OCI-LY1 (cell line): ENCODE results near the gene HOXA9.

Experiments
- H2AFZ ChIP-seq: fragments of 200-600 bp; sonication (generic), shearing (Covaris generic); 2 replicates; pipeline ENCODE4 v1.6.0; 2014; ENCODE audit warnings: antibody characterized with exemption, mild to moderate bottlenecking, low read length
- H3F3A ChIP-seq: fragments of 200-600 bp; sonication (generic), shearing (Covaris generic); 2 replicates; pipeline ENCODE4 v1.6.0; 2014; ENCODE audit warnings: mild to moderate bottlenecking, antibody characterized with exemption, low read length, moderate library complexity; ENCODE audit not compliant: insufficient read depth
- H3K27ac ChIP-seq: fragments of 200-600 bp; sonication (generic); 2 replicates; pipeline ENCODE4 v1.5.1; 2014; ENCODE audit warnings: low read length, mixed run types, mild to moderate bottlenecking, low read depth; ENCODE audit not compliant: poor library complexity, severe bottlenecking
- H3K27me3 ChIP-seq: fragments of 200-600 bp; sonication (generic); 2 replicates; pipeline ENCODE4 v1.6.0; 2014; ENCODE audit warnings: antibody characterized with exemption, mild to moderate bottlenecking, low read length, moderate library complexity; ENCODE audit not compliant: insufficient read depth
- H3K36me3 ChIP-seq: fragments of 200-600 bp; sonication (generic); 2 replicates; pipeline ENCODE4 v1.6.1; 2014; ENCODE audit warnings: mild to moderate bottlenecking, antibody characterized with exemption, low read length, moderate library complexity, mixed read lengths; ENCODE audit not compliant: insufficient read depth
- H3K4me1 ChIP-seq: fragments of 200-600 bp; sonication (generic); 2 replicates; pipeline ENCODE4 v1.5.1; 2014; ENCODE audit warnings: mild to moderate bottlenecking, low read length, moderate library complexity; ENCODE audit not compliant: insufficient read depth, severe bottlenecking
- H3K4me2 ChIP-seq: fragments of 200-600 bp; sonication (generic), shearing (Covaris generic); 2 replicates; pipeline ENCODE4 v1.6.1; 2014; ENCODE audit warnings: low read length
- H3K4me3 ChIP-seq: fragments of 200-600 bp; sonication (generic); 2 replicates; pipeline ENCODE4 v1.5.1; 2014; ENCODE audit warnings: low read length, low read depth, mild to moderate bottlenecking, mixed read lengths; ENCODE audit not compliant: poor library complexity, severe bottlenecking
- H3K79me2 ChIP-seq: fragments of 200-600 bp; shearing (Covaris generic); 2 replicates; pipeline ENCODE4 v1.6.1; 2016; ENCODE audit warnings: mixed run types, low read length, mixed read lengths; ENCODE audit not compliant: insufficient read depth
- H3K9ac ChIP-seq: fragments of 200-600 bp; sonication (generic), shearing (Covaris generic); 2 replicates; pipeline ENCODE4 v1.6.1; 2014; ENCODE audit warnings: mild to moderate bottlenecking, low read length, mixed read lengths
- H3K9me2 ChIP-seq: fragments of 200-600 bp; sonication (generic), shearing (Covaris generic); 2 replicates; pipeline ENCODE4 v1.6.1; 2014; ENCODE audit warnings: low read depth, mild to moderate bottlenecking, low read length, mixed read lengths
- H3K9me3 ChIP-seq: fragments of 200-600 bp; shearing (Covaris generic); 2 replicates; pipeline ENCODE4 v1.6.1; 2014; ENCODE audit warnings: low read length, mixed read lengths
- H4K20me1 ChIP-seq: fragments of 200-600 bp; sonication (generic), shearing (Covaris generic); 2 replicates; pipeline ENCODE4 v1.6.0; 2016; ENCODE audit warnings: mild to moderate bottlenecking, low read length; ENCODE audit not compliant: insufficient read depth
- EZH2 ChIP-seq: fragments of 200-600 bp; sonication (generic), shearing (Covaris generic); IDR thresholded peaks from 2 replicates; pipeline ENCODE4 v1.8.0; 2017; ENCODE audit warnings: borderline replicate concordance, mixed run types, mild to moderate bottlenecking, antibody characterized with exemption, low read length, moderate library complexity, mixed read lengths
- TF ChIP-seq, protein P1 (sequence below): fragments of 200-600 bp; sonication (generic), shearing (Covaris generic); IDR thresholded peaks from 2 replicates; pipeline ENCODE4 v1.5.1; 2017; ENCODE audit warnings: mild to moderate bottlenecking, antibody characterized with exemption, low read length, moderate library complexity, mixed read lengths

The HOXA9 gene

DNA sequence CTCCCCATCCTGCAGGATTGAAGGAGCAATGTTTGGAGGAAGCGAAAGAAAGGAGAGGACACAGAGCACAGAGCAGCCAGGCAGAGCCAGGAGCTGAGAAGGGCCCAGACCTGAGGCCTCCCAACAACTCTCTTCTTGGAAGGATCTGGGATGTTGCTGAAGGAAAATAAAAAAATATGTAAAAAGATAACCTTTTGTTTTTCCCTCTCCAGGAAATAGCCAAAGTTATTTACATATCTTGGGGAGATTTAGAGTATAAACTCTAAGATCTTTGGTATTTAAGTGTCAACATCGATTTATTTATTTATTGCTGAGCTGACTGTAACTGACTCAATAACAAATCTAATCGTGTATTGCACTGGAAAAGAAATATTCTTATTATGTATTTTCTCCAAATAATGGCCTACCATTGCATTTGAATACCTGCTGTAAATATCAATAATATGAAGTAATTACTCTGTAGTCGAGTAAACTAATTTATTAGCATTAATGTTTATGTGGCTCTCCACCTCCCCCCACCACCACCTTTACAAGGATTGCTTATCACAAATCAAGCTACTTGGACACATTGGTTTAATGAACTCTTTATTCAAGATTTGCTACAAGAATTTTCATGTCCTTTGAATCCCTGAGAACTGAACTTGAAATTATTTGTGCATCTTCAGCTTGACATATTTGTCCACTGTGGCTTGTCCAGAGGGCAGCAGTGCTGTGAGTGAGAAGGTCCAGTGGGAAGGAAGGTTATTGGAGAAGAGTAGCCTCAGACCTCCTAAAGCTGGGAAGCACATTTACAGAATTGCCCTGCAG is 21.5 kb upstream of the HOXA9 start:
- no peak overlapping the region for H3K4me3 ChIP-seq
- H3K79me2 ChIP-seq: no peaks in the 10 kb centered on the region
- no peaks in the 10 kb centered on the region for H4K20me1 ChIP-seq
- H2AFZ ChIP-seq: no peak overlapping the region
- H3K4me1 ChIP-seq: peaks cover 16% of the 10 kb centered on the region
- no peaks in the 10 kb centered on the region for H3K36me3 ChIP-seq
- no peaks in the 10 kb centered on the region for H3K9me2 ChIP-seq
- TF ChIP-seq, protein P1, sequence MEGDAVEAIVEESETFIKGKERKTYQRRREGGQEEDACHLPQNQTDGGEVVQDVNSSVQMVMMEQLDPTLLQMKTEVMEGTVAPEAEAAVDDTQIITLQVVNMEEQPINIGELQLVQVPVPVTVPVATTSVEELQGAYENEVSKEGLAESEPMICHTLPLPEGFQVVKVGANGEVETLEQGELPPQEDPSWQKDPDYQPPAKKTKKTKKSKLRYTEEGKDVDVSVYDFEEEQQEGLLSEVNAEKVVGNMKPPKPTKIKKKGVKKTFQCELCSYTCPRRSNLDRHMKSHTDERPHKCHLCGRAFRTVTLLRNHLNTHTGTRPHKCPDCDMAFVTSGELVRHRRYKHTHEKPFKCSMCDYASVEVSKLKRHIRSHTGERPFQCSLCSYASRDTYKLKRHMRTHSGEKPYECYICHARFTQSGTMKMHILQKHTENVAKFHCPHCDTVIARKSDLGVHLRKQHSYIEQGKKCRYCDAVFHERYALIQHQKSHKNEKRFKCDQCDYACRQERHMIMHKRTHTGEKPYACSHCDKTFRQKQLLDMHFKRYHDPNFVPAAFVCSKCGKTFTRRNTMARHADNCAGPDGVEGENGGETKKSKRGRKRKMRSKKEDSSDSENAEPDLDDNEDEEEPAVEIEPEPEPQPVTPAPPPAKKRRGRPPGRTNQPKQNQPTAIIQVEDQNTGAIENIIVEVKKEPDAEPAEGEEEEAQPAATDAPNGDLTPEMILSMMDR: no peak
- no peak for TF ChIP-seq EZH2
- H3K9me3 ChIP-seq: no peaks in the 10 kb centered on the region
- no peaks in the 10 kb centered on the region for H3F3A ChIP-seq
- H3K27ac ChIP-seq: no peak overlapping the region
- no peak overlapping the region for H3K4me2 ChIP-seq
- H3K27me3 ChIP-seq: peaks cover 22% of the 10 kb centered on the region
- no peak overlapping the region for H3K9ac ChIP-seq

DNA sequence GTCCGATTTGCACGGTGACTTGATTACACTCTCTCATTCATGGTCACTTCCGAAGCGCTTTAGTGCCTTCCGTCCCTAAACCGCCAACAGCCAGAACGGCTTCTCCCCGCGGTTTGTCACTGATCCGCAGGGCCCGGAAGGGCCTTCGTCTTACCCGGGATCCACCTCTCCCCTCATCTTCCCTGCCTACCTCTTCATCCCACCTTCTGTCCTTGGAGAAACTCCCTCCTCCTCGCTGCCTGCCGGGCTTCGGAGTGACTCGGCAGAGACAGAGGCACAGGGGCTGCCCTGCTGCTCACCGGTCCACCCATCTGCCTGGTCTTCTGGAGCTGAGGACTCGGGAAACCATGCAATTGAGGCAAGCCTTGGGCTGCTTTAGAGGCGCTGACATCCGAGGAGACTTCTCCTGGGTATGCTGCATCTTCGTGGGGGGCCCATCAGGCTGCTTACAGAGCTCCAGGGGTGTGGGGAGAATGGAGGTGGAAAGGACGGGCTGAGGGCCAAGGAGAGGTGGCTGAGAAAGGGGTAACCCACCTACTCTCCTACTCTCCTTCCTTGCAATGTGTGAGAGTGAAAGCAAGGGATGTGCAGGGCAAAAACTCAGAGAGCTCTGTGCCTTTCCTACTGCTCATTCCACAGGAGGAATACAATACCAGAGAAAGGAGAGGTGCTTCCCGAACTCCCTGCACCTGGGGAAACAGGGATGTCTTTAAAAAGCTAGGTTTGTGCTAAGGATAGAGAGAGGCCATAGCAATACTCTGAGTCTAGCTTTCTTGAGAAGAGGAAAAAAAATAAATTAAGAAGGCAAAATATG is 20.7 kb upstream of the HOXA9 start:
- Histone ChIP-seq H3K36me3 (no peaks in the 10 kb centered on the region), H3K4me2 (no peak overlapping the region), H3K79me2 (no peaks in the 10 kb centered on the region), H4K20me1 (no peaks in the 10 kb centered on the region), H2AFZ (no peak overlapping the region), H3K9me2 (no peaks in the 10 kb centered on the region), H3K4me3 (no peak overlapping the region), H3K27ac (no peak overlapping the region), H3K9ac (no peak overlapping the region), H3K4me1 (peaks cover 16% of the 10 kb centered on the region), H3F3A (no peaks in the 10 kb centered on the region), H3K9me3 (no peaks in the 10 kb centered on the region), H3K27me3 (peaks cover 22% of the 10 kb centered on the region)
- TF ChIP-seq EZH2: no peak
- TF ChIP-seq, protein P1: no peak

DNA sequence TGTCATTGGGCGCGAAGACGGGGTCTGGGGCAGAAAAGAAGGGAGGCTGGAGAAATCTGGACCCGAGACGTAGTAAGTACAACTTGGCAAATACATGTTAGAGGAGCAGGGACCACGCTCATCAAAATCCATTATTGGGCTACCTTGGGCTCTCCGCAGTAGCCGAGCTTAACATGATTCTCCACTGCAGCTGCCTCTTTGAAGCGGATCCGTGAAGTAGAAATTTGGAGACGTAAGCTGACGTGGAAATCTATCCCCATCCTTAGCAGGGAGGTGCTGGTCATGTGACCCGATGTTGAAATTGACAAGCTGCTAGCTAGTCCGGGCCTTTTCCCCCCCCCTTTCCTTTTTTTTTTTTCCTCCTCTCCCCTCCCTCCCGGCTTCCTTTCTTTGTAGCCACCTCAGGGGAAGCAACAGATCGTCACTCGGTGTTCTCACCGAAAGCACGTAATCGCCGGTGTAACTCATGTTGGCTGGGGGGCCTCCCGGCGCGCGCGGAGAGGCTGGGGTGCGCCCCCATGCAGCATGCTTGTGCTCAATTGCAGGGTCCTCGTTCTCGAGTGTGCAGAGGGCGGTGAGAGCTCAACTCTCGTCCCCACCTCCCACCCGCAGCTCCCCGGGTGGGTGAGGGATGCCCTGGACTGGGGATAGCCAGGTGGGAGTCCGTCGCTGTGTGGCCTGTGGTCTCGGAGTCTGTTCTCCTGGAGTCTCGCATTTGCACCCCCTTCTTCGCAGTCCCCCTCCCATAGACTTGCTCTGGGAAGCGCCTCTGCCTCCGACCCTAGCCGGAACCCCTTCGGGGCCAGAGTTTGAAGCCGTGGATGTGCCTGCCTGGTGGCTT is 19.9 kb upstream of the HOXA9 start, which contains the start of gene HOXA11:
HOXA11 (minus strand) TSS at position 220 of the 841 bp plus-strand sequence; CDS start at position 132, 88 bp downstream.
- H3K4me3 ChIP-seq: peak within 1 kb of the TSS; percentile 54

More for the DNA sequence above, 19.9 kb upstream of the HOXA9 start, which contains the start of gene HOXA11:
- Histone ChIP-seq H4K20me1 (no peaks in the 10 kb centered on the region), H2AFZ (no peak within 1 kb of the TSS), H3K27me3 (peaks cover 22% of the 10 kb centered on the region), H3K9me3 (no peaks in the 10 kb centered on the region), H3F3A (no peaks in the 10 kb centered on the region), H3K9ac (peak within 1 kb of the TSS; percentile 5; the same call in 1 of the 2 replicates), H3K36me3 (no peaks in the 10 kb centered on the region), H3K4me1 (peaks cover 16% of the 10 kb centered on the region), H3K9me2 (no peaks in the 10 kb centered on the region), H3K27ac (no peak within 1 kb of the TSS), H3K79me2 (no peaks in the 10 kb centered on the region), H3K4me2 (peak within 1 kb of the TSS; percentile 57)
- no peak for TF ChIP-seq EZH2
- TF ChIP-seq, protein P1: no peak
